AG09309 (cell line): ENCODE results near the gene NPC1.
"Not testable (repeated sequence)": the region's sequence is repeated elsewhere in the genome, so short reads cannot be mapped to it uniquely, and the experiment has no call there.

Experiments
- DNase-seq: peaks from one replicate; pipeline ENCODE4 v3.0.0-alpha.2; 2010; ENCODE audit warnings: low read depth
- H3K4me3 ChIP-seq: 2 replicates; pipeline ENCODE4 v1.5.1; 2011; ENCODE audit warnings: mild to moderate bottlenecking, low read depth, low read length, moderate library complexity; ENCODE audit not compliant: control insufficient read depth
- TF ChIP-seq, protein P1 (sequence below): IDR thresholded peaks from 2 replicates; pipeline ENCODE4 v1.5.1; 2011; ENCODE audit warnings: mild to moderate bottlenecking, low read depth, low read length, inconsistent platforms; ENCODE audit not compliant: insufficient read depth, control insufficient read depth; ENCODE audit errors: missing control alignments

Gene NPC1

DNA sequence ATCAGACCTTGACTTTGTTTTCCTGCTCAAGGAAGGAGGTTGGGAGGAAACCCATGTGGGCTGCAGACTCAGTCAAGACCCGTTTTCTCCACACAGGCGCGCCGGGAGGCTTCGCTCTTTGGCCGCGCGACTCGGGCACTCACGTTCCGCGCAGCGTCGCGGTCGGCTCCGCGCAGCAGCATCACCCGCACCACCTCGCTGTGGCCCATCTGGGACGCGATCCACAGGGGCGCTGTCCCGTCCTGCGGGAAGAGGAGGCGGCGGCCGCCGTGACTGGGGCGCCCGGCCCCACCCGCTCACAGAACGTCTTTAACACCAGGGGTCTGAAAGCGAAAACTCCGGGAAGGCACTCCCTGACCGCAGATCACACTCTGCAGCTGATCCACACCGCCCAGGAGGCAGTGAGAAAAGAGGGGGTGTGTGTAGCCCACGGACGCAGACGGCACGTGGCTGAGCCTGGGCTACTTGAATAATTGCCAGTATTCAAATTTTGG is 33.1 kb upstream of the NPC1 start:
- TF ChIP-seq, protein P1, sequence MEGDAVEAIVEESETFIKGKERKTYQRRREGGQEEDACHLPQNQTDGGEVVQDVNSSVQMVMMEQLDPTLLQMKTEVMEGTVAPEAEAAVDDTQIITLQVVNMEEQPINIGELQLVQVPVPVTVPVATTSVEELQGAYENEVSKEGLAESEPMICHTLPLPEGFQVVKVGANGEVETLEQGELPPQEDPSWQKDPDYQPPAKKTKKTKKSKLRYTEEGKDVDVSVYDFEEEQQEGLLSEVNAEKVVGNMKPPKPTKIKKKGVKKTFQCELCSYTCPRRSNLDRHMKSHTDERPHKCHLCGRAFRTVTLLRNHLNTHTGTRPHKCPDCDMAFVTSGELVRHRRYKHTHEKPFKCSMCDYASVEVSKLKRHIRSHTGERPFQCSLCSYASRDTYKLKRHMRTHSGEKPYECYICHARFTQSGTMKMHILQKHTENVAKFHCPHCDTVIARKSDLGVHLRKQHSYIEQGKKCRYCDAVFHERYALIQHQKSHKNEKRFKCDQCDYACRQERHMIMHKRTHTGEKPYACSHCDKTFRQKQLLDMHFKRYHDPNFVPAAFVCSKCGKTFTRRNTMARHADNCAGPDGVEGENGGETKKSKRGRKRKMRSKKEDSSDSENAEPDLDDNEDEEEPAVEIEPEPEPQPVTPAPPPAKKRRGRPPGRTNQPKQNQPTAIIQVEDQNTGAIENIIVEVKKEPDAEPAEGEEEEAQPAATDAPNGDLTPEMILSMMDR = no peak
- peak overlapping the region; percentile 37 for H3K4me3 ChIP-seq
- DNase-seq = no peak

DNA sequence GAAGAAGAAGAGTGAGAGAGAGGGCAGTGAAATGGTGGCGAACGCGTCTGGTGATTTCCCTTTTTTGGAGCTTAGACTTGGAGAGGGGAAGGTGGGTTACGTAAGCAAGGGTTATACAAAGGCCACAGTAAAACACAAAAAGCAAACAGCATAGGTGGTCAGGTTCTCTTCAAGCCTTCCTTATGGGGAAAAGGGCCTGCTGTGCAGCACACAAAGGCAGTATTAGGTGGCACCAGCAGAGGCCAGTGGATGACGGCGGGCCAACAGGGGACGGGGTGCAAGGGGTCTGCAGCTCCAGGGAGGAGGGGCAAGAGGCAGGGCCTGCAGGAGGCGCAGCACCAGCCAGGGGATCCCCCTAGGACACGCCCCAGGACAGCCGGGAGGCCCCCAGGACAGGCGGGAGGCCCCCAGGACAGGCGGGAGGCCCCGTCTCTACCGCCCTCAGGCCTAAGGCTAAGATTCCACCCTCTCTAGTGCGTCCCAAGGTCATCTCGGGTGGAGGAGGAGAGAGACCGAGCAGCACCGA is 32.6 kb upstream of the NPC1 start:
- DNase-seq = no peak
- TF ChIP-seq, protein P1 = no peak
- H3K4me3 ChIP-seq = peak overlapping the region; percentile 37

DNA sequence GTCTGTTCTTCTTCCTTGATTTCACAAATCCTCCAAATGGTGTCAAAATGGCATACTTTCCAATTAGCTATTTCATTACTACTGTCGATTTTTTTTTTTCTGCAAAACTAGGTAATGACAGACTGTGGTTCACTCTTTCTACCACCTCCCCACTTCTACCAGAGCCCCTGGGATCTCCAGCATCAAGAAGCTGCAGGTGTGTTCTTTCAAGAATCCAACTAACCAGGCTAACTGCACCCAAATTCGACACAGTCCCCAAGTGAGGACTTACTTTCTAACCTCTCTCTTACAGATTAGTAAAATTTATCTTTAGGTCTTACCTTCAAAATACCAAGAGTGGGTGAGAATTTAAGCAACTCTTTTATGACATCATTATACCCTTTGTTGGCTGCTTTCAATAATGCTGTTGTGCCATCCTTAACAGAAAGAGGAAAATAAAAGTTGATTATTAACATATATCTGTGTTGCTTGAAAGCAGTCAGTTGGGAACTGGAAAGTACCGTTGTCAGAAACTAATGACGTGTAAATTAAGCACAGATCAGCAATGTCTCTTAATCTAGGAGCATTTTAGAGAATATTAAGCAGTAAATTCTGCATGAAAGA is 31.2 kb upstream of the NPC1 start:
- no peak for DNase-seq
- H3K4me3 ChIP-seq = no peak overlapping the region
- TF ChIP-seq, protein P1 = no peak

DNA sequence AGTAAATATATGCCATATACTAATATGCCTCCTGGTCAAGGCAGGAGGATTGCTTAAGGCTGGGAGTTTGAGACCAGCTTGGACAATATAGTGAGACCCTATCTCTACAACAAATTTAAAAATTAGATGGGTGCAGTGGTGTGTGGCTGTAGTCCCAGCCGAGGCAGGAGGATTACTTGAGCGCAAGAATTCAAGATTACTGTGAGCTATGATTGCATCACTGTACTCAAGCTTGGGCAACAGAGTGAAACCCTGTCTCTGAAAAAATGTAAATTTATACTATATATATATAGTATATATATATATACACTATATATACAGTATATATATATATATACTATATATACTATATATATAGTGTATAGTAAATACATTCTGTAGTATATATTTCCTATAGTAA is 30.0 kb upstream of the NPC1 start:
- H3K4me3 ChIP-seq = no peak overlapping the region
- TF ChIP-seq, protein P1 = no peak
- DNase-seq = no peak

DNA sequence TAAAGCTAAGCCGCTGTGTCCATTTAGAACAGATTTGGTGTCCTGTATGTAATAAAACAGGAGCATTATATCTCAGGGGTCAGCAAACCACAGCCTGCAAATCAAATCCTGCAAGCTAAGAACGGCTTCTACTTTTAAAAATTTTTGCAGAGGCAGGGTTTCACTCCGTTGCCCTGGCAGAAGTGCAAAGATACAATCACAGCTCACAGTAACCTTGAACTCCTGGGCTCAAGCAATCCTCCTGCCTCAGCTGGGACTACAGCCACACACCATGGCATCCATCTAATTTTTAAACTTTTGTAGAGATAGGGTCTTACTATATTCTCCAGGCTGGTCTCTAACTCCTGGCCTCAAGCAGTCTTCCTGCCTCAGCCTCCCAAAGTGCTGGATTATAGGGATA is 28.6 kb upstream of the NPC1 start:
- H3K4me3 ChIP-seq = no peak overlapping the region
- DNase-seq = no peak
- TF ChIP-seq, protein P1 = no peak

DNA sequence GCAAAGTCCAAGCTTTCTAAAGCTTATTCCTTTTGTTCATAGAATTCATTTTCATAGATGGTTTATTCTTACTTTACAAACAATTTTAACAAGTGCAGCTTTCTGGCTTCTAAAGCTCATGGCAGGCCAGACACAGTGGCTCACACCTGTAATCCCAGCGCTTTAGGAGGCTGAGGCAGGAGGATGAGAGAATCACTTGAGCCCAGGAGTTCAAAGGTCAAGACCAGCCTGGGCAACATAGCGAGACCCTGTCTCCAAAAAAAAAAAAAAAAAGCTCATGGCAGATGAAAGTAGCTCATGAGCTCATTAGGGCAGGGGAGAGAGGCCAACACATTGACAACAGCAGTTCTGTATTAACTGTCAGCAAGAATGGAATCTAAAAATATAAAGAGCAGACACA is 28.1 kb upstream of the NPC1 start:
- DNase-seq = no peak
- no peak overlapping the region for H3K4me3 ChIP-seq
- TF ChIP-seq, protein P1 = no peak

DNA sequence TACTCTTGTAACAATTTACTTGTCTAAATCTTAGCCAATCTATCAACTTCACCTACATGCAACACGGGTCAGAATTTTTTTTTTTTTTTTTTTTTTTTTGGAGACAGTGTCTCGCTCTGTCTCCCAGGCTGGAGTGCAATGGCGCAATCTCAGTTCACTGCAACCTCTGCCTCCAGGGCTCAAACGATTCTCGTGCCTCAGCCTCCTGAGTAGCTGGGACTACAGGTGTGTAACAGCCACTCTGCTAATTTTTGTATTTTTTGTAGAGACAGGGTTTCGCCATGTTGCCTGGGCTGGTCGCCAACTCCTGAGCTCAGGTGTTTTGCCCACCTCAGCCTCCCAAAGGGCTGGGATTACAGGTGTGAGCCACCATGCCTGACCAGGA is 26.8 kb upstream of the NPC1 start:
- not testable (repeated sequence) for H3K4me3 ChIP-seq, DNase-seq
